ENCODE results near the gene RAP1A.

- no peak for TF ChIP-seq CTCF (IDR thresholded peaks at IDR 0.05 in 8 of 11, conservative IDR thresholded peaks at IDR 0.05 in 3 of 11)
- no peak for TF ChIP-seq POLR2AphosphoS5 (IDR thresholded peaks at IDR 0.05)
Observed at GRCh38 chr1:111648806-111649205, 29.2 kb downstream of the RAP1A start.

All from spleen (tissue), 7 donors.